ENCODE results near the gene STAB2.

GRCh38 chr12:103571286-103571685 is 15.8 kb upstream of the STAB2 start:
- TF ChIP-seq TAF1 (IDR thresholded peaks at IDR 0.05; ENCODE audit: borderline replicate concordance, insufficient read depth, low read length) (no peak), POLR2AphosphoS5 (IDR thresholded peaks at IDR 0.05; ENCODE audit: low read depth, low read length) (no peak), SIN3A (IDR thresholded peaks at IDR 0.05; ENCODE audit: borderline replicate concordance, insufficient read depth, low read length) (no peak)
- TF ChIP-seq, protein P1, sequence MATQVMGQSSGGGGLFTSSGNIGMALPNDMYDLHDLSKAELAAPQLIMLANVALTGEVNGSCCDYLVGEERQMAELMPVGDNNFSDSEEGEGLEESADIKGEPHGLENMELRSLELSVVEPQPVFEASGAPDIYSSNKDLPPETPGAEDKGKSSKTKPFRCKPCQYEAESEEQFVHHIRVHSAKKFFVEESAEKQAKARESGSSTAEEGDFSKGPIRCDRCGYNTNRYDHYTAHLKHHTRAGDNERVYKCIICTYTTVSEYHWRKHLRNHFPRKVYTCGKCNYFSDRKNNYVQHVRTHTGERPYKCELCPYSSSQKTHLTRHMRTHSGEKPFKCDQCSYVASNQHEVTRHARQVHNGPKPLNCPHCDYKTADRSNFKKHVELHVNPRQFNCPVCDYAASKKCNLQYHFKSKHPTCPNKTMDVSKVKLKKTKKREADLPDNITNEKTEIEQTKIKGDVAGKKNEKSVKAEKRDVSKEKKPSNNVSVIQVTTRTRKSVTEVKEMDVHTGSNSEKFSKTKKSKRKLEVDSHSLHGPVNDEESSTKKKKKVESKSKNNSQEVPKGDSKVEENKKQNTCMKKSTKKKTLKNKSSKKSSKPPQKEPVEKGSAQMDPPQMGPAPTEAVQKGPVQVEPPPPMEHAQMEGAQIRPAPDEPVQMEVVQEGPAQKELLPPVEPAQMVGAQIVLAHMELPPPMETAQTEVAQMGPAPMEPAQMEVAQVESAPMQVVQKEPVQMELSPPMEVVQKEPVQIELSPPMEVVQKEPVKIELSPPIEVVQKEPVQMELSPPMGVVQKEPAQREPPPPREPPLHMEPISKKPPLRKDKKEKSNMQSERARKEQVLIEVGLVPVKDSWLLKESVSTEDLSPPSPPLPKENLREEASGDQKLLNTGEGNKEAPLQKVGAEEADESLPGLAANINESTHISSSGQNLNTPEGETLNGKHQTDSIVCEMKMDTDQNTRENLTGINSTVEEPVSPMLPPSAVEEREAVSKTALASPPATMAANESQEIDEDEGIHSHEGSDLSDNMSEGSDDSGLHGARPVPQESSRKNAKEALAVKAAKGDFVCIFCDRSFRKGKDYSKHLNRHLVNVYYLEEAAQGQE (IDR thresholded peaks at IDR 0.05; ENCODE audit: insufficient read depth in 1 of 2, low read depth in 2 of 2, low read length in 2 of 2) = no peak
